GM12875 (cell line): ENCODE data around the gene TUBB.

Source experiments
- H3K4me3 ChIP-seq: one replicate; pipeline ENCODE4 v1.5.1; 2011; ENCODE audit warnings: low read depth, low read length, control low read depth
- TF ChIP-seq, protein P1 (sequence below): IDR thresholded peaks from 2 replicates; pipeline ENCODE4 v1.5.1; 2011; ENCODE audit warnings: low read depth, mild to moderate bottlenecking, control low read depth, inconsistent platforms, low read length, moderate library complexity, borderline replicate concordance; ENCODE audit not compliant: insufficient read depth

Gene TUBB

DNA sequence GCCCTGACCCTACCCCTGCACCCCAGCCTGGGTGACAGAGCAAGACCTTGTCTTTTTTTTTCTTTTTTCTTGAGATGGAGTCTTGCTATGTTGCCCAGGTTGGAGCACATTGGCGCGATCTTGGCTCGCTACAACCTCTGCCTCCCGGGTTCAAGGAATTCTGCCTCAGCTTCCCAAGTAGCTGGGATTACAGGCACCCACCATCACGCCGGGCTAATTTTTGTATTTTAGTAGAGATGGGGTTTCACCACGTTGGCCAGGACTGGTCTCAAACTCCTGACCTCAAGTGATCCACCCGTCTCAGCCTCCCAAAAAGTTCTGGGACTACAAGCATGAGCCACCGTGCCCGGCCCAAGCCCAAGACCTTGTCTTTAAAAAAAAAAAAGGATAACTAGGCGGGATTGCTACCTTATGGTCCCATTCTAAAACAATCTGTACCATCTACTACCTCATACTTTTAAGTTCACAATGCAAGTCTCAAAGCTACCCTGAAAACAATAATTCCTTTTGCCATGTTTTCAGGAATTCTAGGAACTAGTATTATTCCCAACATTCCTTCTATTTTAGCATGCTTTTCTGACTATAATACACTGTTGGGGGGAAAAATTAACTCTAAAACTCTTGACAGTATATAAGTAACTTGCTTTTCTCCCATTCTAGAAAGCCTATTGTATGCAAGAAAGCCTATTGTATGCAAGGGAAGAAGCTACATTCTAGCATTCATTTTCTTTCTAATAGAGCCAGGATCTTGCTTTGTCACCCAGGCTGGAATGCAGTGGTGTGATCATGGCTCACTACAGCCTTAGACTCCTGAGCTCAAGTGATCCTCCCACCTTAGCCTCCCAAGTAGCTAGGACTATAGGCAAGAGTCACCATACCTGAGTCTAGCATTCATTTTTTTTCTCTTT is 6.6 kb downstream of the TUBB start:
- H3K4me3 ChIP-seq = no peak overlapping the region
- TF ChIP-seq, protein P1, sequence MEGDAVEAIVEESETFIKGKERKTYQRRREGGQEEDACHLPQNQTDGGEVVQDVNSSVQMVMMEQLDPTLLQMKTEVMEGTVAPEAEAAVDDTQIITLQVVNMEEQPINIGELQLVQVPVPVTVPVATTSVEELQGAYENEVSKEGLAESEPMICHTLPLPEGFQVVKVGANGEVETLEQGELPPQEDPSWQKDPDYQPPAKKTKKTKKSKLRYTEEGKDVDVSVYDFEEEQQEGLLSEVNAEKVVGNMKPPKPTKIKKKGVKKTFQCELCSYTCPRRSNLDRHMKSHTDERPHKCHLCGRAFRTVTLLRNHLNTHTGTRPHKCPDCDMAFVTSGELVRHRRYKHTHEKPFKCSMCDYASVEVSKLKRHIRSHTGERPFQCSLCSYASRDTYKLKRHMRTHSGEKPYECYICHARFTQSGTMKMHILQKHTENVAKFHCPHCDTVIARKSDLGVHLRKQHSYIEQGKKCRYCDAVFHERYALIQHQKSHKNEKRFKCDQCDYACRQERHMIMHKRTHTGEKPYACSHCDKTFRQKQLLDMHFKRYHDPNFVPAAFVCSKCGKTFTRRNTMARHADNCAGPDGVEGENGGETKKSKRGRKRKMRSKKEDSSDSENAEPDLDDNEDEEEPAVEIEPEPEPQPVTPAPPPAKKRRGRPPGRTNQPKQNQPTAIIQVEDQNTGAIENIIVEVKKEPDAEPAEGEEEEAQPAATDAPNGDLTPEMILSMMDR = no peak

DNA sequence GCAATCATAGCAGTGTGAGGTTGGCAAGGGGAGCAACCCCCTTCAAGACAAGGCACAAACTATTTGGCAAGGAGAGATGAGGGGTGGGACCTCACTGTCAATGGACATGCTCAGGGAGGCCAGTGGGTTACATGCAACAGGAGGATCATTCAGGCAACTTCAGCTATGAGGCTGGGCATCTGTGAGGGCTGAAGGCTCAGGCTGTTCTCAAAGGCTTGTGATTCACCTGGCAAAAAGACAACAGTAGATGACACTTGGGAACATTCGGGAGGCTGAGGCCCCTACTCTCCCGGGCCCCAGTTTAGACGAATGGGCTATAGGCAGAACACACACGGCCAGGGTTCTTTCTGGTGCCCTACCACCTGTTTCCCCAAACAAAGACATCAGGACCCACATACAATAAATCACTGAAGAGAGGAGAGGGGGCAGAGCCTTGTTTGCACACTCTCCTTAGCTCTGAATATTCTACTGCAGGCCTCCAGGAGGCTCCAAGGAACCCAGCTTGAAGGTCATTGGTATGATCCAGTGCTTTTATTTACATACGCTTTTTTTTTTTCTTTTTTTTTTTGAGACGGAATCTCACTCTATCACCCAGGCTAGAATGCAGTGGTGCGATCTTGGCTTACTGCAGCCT is 7.9 kb downstream of the TUBB start:
- H3K4me3 ChIP-seq = no peak overlapping the region
- TF ChIP-seq, protein P1 = no peak

DNA sequence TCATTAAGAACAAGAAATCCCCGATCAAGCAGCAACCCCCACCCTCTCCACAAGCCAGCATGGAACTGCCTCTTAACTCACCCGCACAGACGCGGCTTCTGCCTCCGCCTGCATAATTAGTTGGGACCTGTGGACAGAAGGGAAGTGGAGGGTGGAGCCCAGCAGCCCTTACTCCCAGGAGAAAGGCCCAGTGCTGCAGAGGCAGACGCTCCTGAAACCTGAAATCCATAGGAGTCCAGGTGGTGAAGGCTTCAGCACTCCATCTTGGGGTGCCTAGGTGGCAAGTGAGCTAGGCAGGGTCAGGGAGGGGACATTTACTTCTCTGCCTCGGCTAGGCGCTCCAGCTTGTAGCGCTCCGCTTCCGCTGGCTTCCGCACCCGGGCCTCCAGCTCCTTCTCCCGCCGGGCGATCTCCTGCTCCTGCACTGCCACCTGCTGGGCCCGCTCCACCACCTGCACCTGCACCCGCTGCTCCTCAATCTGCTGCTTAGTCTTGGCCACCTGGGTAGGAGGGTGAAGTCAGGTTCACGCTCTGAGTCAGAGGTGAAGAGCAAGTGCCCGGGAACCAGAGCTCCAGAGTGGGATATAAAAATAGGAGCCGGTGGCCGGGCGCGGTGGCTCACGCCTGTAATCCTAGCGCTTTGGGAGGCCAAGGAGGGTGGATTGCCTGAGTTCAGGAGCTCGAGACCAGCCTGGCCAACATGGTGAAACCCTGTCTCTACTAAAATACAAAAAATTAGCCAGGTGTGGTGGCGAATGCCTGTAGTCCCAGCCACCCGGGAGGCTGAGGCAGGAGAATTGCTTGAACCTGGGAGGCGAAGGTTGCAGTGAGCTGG is 10.7 kb downstream of the TUBB start:
- no peak overlapping the region for H3K4me3 ChIP-seq
- TF ChIP-seq, protein P1 = peak; percentile 84

DNA sequence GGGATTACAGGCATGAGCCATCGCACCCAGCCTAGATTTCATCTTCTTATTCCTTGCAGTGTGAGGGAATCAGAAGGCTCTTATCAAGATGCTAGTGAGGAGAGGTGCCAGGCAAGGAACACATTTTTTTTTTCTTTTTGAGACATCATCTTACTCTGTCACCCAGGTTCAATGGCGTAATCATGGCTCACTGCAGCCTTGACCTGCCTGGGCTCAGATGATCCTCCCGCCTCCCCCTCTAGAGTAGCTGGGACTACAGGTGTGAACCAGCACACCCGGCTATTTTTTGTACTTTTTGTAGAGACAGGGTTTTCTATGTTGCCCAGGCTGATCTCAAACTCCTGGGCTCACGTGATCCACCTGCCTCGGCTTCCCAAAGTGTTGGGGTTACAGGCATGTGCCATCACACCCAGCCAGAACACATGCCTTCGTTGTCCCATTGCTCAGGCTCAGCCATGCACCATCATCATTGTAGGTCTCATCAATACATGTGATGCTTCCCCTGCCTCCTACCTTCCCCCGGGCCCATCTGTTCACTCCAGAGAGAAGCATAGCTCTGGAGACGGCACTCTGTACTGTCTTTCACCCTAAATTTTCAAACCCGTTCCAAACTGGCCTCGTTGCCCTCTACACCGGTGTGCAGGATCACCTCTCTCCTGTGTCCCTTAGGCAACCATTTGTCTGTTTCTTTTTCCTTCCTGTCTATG is 12.2 kb downstream of the TUBB start:
- no peak overlapping the region for H3K4me3 ChIP-seq
- TF ChIP-seq, protein P1 = no peak

DNA sequence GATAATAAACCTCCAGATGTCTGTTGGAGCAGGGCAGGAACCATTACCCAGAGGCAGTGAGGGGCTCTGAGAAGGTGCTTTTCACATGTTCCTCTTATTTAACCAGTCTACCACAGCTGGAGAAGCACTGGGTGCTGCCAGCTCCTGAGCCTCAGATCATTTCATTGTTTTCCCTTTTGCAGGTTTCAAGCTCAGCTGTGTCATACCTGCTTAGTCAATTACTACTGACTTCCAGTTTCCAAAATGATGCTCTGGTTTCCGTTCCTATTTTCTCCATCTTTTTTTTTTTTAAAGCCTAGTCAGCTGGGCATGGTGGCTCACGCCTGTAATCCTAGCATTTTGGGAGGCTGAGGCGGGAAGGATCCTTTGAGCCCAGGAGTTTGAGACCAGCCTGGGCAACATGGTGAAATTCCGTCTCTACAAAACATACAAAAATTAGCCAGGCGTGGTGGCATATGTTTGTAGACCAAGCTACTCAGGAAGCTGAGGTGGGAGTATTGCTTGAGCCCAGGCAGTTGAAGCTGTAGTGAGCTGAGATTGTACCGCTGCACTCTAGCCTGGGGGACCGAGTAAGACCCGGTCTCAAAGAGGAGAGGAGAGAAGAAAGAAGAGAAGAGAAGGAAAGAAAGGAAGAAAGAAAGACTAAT is 15.6 kb downstream of the TUBB start:
- no peak overlapping the region for H3K4me3 ChIP-seq
- TF ChIP-seq, protein P1 = no peak

DNA sequence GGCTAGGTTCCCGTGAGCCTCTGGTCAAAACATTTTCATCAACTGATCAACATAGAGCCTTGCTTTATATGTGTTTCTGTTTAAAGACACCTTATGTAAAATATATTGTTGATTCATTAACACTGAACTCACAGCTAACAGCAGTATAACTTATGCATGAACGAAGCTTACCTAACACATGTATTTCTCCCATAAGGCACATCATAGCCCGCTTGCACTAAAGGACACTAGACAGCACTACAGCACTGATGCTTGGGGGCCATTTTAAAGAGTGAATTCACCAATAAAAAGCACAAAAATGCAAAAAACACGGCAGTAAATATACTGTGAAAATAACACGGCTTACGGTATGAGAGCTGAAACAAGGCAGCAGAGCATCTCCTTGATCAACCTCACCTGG is 18.4 kb downstream of the TUBB start:
- TF ChIP-seq, protein P1 = no peak
- H3K4me3 ChIP-seq = no peak overlapping the region
